ENCODE data around the gene METTL25. TPM values are rescaled to one million over a fixed set of nuclear protein-coding genes. Genes with fewer than 3 reads are reported as not detected.

The METTL25 gene
- total and polyA plus RNA-seq, 4 donors: 2.6 to 25.1 (median 8.6) TPM

DNA sequence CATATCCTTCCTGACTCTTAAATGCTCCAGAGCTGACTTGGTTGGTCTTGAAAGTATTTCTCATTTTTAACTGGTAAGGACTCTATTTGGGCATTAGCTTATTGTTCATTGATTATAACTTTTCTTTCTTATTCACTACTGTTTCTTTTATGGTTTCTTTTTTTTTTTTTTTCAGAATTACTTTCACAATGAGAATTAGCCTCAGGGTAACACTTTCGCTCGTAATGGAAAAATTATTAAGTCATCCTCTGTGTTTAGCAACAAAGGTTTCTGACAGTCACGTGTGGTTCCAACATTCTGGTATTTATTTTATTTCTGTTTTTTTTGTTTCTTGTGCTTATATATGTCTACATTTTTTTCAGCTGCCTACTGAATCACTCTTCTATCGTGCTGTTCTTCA lies 80.0 kb downstream of the METTL25 start:
- H3K27me3 ChIP-seq (ENCODE audit: control insufficient read depth in 3 of 3, insufficient read depth in 3 of 3, low read length in 2 of 3): peaks cover 0 to 2% (median 0%) of the 10 kb centered on the region in 3 donors
- ATAC-seq (ENCODE audit: insufficient read depth, low FRiP score) (no peak), DNase-seq (no peak)
- peaks cover 3 to 10% (median 6%) of the 10 kb centered on the region in 4 donors for H3K36me3 ChIP-seq (ENCODE audit: control insufficient read depth in 4 of 4, insufficient read depth in 4 of 4, low read length in 4 of 4)
- 89 to 93% methylated on average over 4 of the region's 4 CpGs for WGBS, 2 donors
- peaks cover 0 to 6% (median 0%) of the 10 kb centered on the region in 5 donors for H3K4me1 ChIP-seq (ENCODE audit: control insufficient read depth in 5 of 5, insufficient read depth in 5 of 5, low read length in 5 of 5)
- TF ChIP-seq, protein P1, sequence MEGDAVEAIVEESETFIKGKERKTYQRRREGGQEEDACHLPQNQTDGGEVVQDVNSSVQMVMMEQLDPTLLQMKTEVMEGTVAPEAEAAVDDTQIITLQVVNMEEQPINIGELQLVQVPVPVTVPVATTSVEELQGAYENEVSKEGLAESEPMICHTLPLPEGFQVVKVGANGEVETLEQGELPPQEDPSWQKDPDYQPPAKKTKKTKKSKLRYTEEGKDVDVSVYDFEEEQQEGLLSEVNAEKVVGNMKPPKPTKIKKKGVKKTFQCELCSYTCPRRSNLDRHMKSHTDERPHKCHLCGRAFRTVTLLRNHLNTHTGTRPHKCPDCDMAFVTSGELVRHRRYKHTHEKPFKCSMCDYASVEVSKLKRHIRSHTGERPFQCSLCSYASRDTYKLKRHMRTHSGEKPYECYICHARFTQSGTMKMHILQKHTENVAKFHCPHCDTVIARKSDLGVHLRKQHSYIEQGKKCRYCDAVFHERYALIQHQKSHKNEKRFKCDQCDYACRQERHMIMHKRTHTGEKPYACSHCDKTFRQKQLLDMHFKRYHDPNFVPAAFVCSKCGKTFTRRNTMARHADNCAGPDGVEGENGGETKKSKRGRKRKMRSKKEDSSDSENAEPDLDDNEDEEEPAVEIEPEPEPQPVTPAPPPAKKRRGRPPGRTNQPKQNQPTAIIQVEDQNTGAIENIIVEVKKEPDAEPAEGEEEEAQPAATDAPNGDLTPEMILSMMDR (IDR thresholded peaks at IDR 0.05; ENCODE audit: control extremely low read depth, extremely low read depth): no peak
- no peak overlapping the region for H3K27ac ChIP-seq (ENCODE audit: low read depth in 1 of 2, low read length in 1 of 2)
- H3K4me3 ChIP-seq: no peak overlapping the region
- peaks cover 0 to 2% (median 0%) of the 10 kb centered on the region in 4 donors for H3K9me3 ChIP-seq (ENCODE audit: control insufficient read depth in 4 of 4, insufficient read depth in 3 of 4, low read length in 3 of 4)
- no peak overlapping the region for H3K9ac ChIP-seq (ENCODE audit: insufficient read depth in 1 of 2, low read length in 2 of 2)

DNA sequence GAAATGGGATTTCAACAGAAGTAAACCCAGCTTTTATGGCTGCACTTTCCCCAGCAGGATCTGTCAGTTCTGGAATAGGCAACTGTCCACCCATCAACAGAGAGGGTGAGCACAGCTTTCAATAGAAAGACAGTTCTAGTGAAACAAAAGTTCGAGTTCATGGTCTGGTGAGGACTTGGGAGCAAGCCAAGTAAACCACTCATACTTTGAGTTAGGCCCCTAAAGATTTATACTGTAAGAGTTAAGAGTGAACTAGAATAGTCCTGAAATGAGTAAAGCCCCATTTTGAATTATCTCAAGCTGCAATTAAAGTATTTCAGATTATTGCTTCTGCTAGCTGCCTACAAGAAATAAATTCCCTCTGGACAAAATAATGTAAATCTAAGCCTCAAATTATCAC lies 82.6 kb downstream of the METTL25 start:
- peaks cover 0 to 2% (median 0%) of the 10 kb centered on the region in 4 donors for H3K9me3 ChIP-seq (ENCODE audit: control insufficient read depth in 4 of 4, insufficient read depth in 3 of 4, low read length in 3 of 4)
- no peak for DNase-seq
- no peak overlapping the region for H3K4me3 ChIP-seq
- H3K4me1 ChIP-seq (ENCODE audit: control insufficient read depth in 5 of 5, insufficient read depth in 5 of 5, low read length in 5 of 5): no peaks in the 10 kb centered on the region
- H3K36me3 ChIP-seq (ENCODE audit: control insufficient read depth in 4 of 4, insufficient read depth in 4 of 4, low read length in 4 of 4): peaks cover 5 to 10% (median 6%) of the 10 kb centered on the region in 4 donors
- H3K27ac ChIP-seq (ENCODE audit: low read depth in 1 of 2, low read length in 1 of 2): no peak overlapping the region
- TF ChIP-seq, protein P1 (IDR thresholded peaks at IDR 0.05; ENCODE audit: control extremely low read depth, extremely low read depth): no peak
- H3K9ac ChIP-seq (ENCODE audit: insufficient read depth in 1 of 2, low read length in 2 of 2): no peak overlapping the region
- ATAC-seq (ENCODE audit: insufficient read depth, low FRiP score): no peak
- 77 to 92% methylated on average over 1 of the region's 1 CpG for WGBS, 2 donors
- no peaks in the 10 kb centered on the region for H3K27me3 ChIP-seq (ENCODE audit: control insufficient read depth in 3 of 3, insufficient read depth in 3 of 3, low read length in 2 of 3)

DNA sequence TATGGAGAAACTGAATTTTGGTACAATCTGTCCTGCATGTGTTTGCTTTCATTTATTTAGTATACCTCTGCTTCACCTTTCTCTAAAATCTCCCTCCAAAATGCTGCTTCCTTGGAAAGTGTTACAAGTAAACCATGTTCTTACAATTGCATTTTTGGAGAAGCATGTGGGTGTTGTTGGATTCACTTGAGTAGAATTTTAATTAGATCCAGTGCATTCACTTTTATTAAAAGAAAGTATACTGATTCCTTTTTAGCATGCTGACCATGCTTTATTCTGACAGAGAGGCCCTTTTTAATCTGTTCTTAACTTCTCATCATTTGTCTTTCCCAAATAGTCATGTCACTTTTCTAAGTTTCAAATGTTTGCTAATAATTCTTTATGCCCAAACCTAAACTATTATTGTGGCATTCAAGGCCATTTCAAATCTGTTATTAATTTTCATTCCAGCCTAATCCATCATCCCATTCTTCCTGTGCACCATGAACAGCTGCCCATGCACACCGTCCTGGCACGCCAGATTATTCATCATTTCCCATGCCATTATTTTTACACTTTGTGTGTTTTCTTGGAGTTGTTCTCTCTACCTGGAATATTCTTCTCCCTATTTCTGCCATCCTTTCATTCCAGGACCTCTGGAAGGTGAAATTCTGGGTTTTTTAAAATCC lies 90.7 kb downstream of the METTL25 start:
- Histone ChIP-seq H3K4me3 (no peak overlapping the region), H3K9me3 (ENCODE audit: control insufficient read depth in 4 of 4, insufficient read depth in 3 of 4, low read length in 3 of 4) (no peaks in the 10 kb centered on the region), H3K4me1 (ENCODE audit: control insufficient read depth in 5 of 5, insufficient read depth in 5 of 5, low read length in 5 of 5) (no peaks in the 10 kb centered on the region), H3K9ac (ENCODE audit: insufficient read depth in 1 of 2, low read length in 2 of 2) (no peak overlapping the region), H3K27me3 (ENCODE audit: control insufficient read depth in 3 of 3, insufficient read depth in 3 of 3, low read length in 2 of 3) (no peaks in the 10 kb centered on the region), H3K36me3 (ENCODE audit: control insufficient read depth in 4 of 4, insufficient read depth in 4 of 4, low read length in 4 of 4) (peaks cover 0 to 3% (median 0%) of the 10 kb centered on the region in 4 donors), H3K27ac (ENCODE audit: low read depth in 1 of 2, low read length in 1 of 2) (no peak overlapping the region)
- TF ChIP-seq, protein P1 (IDR thresholded peaks at IDR 0.05; ENCODE audit: control extremely low read depth, extremely low read depth): no peak
- no peak for ATAC-seq (ENCODE audit: insufficient read depth, low FRiP score)
- WGBS, 2 donors: 88 to 90% methylated on average over 2 of the region's 2 CpGs
- DNase-seq: no peak
